Measurements from ENCODE around the gene RBM47. TPM values are rescaled to one million over a fixed set of nuclear protein-coding genes. Genes with fewer than 3 reads are reported as not detected.

The RBM47 gene
- total and polyA plus RNA-seq, 8 donors: 12.3 to 59.6 (median 32.4) TPM

- Histone ChIP-seq H3K27me3 (no peaks in the 10 kb centered on the region), H3K27ac (no peak overlapping the region)
Observed at GRCh38 chr4:40502934-40503333, 126.7 kb downstream of the RBM47 start.

GRCh38 chr4:40502220-40502619 is 127.4 kb downstream of the RBM47 start:
- no peak for TF ChIP-seq CTCF (IDR thresholded peaks at IDR 0.05)
- Histone ChIP-seq H3K9me3 (no peaks in the 10 kb centered on the region), H3K27ac (peak overlapping the region in 2 of 4 donors; percentile 28 to 48), H3K4me3 (no peak overlapping the region), H3K36me3 (no peaks in the 10 kb centered on the region), H3K4me1 (peaks cover 12 to 37% (median 28%) of the 10 kb centered on the region in 3 donors), H3K27me3 (no peaks in the 10 kb centered on the region)
- no peak for FAIRE-seq
- no peak for DNase-seq
- WGBS, 2 donors: 53 to 55% methylated on average over 4 of the region's 4 CpGs
- intact Hi-C loops (cut with DNase I): no loop called here
- peak in 2 of 4 donors; percentile 7 to 18 for ATAC-seq

More at GRCh38 chr4:40502934-40503333, 126.7 kb downstream of the RBM47 start:
- Histone ChIP-seq H3K4me3 (no peak overlapping the region), H3K36me3 (no peaks in the 10 kb centered on the region), H3K9me3 (no peaks in the 10 kb centered on the region), H3K4me1 (peaks cover 12 to 37% (median 30%) of the 10 kb centered on the region in 3 donors)
- no peak for DNase-seq
- ATAC-seq: no peak
- no peak for FAIRE-seq
- TF ChIP-seq CTCF (IDR thresholded peaks at IDR 0.05): no peak
- 94 to 96% methylated on average over 1 of the region's 1 CpG for WGBS, 2 donors
- intact Hi-C loops (cut with DNase I): no loop called here

GRCh38 chr4:40500781-40501180 is 128.9 kb downstream of the RBM47 start:
- DNase-seq (no peak), ATAC-seq (peak in 2 of 4 donors; percentile 24 to 49), FAIRE-seq (no peak)
- TF ChIP-seq CTCF (IDR thresholded peaks at IDR 0.05): no peak
- 13 to 14% methylated on average over 6 of the region's 6 CpGs for WGBS, 2 donors
- Histone ChIP-seq H3K9me3 (no peaks in the 10 kb centered on the region), H3K27me3 (no peaks in the 10 kb centered on the region), H3K36me3 (no peaks in the 10 kb centered on the region), H3K27ac (peak overlapping the region in 2 of 4 donors; percentile 28 to 48), H3K4me1 (peaks cover 10 to 24% (median 18%) of the 10 kb centered on the region in 3 donors), H3K4me3 (no peak overlapping the region)
- intact Hi-C loops (cut with DNase I): no loop called here

- WGBS, 2 donors: 55 to 59% methylated on average over 3 of the region's 3 CpGs
- peak overlapping the region in 2 of 4 donors; percentile 38 to 45 for H3K27ac ChIP-seq
- FAIRE-seq (no peak), DNase-seq (no peak), ATAC-seq (peak in 1 of 4 donors; percentile 8)
- no peak for TF ChIP-seq CTCF (IDR thresholded peaks at IDR 0.05)
- no peaks in the 10 kb centered on the region for H3K27me3 ChIP-seq
- no peak overlapping the region for H3K4me3 ChIP-seq
- intact Hi-C loops (cut with DNase I): no loop called here
- peaks cover 33 to 41% (median 38%) of the 10 kb centered on the region in 3 donors for H3K4me1 ChIP-seq
- H3K9me3 ChIP-seq: no peaks in the 10 kb centered on the region
- no peaks in the 10 kb centered on the region for H3K36me3 ChIP-seq
Observed at GRCh38 chr4:40493160-40493559, 136.5 kb downstream of the RBM47 start.

GRCh38 chr4:40492691-40493090 is 137.0 kb downstream of the RBM47 start:
- no peak overlapping the region for H3K4me3 ChIP-seq
- H3K36me3 ChIP-seq: no peaks in the 10 kb centered on the region
- no peaks in the 10 kb centered on the region for H3K9me3 ChIP-seq
- FAIRE-seq: no peak
- peak overlapping the region in 3 of 4 donors; percentile 38 to 56 (median 45) for H3K27ac ChIP-seq
- no peaks in the 10 kb centered on the region for H3K27me3 ChIP-seq
- peak; percentile 48 to 62 (median 56) for ATAC-seq
- no peak for TF ChIP-seq CTCF (IDR thresholded peaks at IDR 0.05)
- H3K4me1 ChIP-seq: peaks cover 33 to 41% (median 38%) of the 10 kb centered on the region in 3 donors
- intact Hi-C loops (cut with DNase I): no loop called here
- no peak for DNase-seq
- WGBS, 2 donors: 63 to 72% methylated on average over 3 of the region's 3 CpGs

Data from pancreas (tissue), 10 donors.